AG04449 (cell line): ENCODE results near the gene HOXC9.

Source experiments
- CTCF ChIA-PET: fragments of 350-600 bp; formaldehyde crosslinking; extraction: SDS; loops from one replicate; lab custom pipeline; 2021; ENCODE audit warnings: antibody characterized with exemption; lab: Yijun Ruan, JAX
- POLR2A ChIA-PET: fragments of 400-600, 350-600 bp; formaldehyde crosslinking; extraction: SDS; loops from one replicate; lab custom pipeline; 2020; ENCODE audit warnings: antibody characterized with exemption, inconsistent platforms; lab: Yijun Ruan, JAX
- DNase-seq: peaks from one replicate; pipeline ENCODE4 v3.0.0-alpha.2; 2010; ENCODE audit warnings: low read depth, low spot score
- H3K4me3 ChIP-seq: 2 replicates; pipeline ENCODE4 v1.5.1; 2011; ENCODE audit warnings: low read depth, mild to moderate bottlenecking, control low read depth, low read length
- CTCF ChIP-seq: IDR thresholded peaks from one replicate; pipeline ENCODE4 v1.5.1; 2011; ENCODE audit warnings: mild to moderate bottlenecking, moderate library complexity, low read length, control low read depth, inconsistent platforms; ENCODE audit not compliant: insufficient read depth; ENCODE audit errors: missing control alignments

HOXC9 gene

GRCh38 chr12:54004841-54005530 lies 5.0 kb downstream of the HOXC9 start:
- H3K4me3 ChIP-seq: peak overlapping the region; percentile 96
- ChIA-PET CTCF (interaction anchor here (0.7 to 21.3 kb wide), 23 partner anchors 8 to 365 kb away, joined by 3 to 756 read pairs (median 5); partner anchors contain the start of genes HOXC10, HOXC5, HOXC6 and SMUG1), POLR2A (interaction anchor here (0.8 to 2.3 kb wide), 6 partner anchors 9 to 186 kb away, joined by 3 to 10 read pairs (median 4); no protein-coding TSS in a partner anchor)
- no peak for TF ChIP-seq CTCF
- DNase-seq: no peak

- POLR2A ChIA-PET: interaction anchor here (0.6 to 2.3 kb wide), 9 partner anchors 12 to 196 kb away, joined by 3 to 10 read pairs (median 4); partner anchors contain the start of gene HOXC5
- no peak for TF ChIP-seq CTCF
- CTCF ChIA-PET: interaction anchor here (0.6 to 21.3 kb wide), 22 partner anchors 8 to 365 kb away, joined by 3 to 756 read pairs (median 5); partner anchors contain the start of genes HOXC10, HOXC5, HOXC6 and SMUG1
- peak overlapping the region; percentile 96 for H3K4me3 ChIP-seq
- DNase-seq: no peak
Observed at GRCh38 chr12:54005531-54005852, 5.5 kb downstream of the HOXC9 start.

GRCh38 chr12:54005853-54006558 lies 6.0 kb downstream of the HOXC9 start:
- POLR2A ChIA-PET: interaction anchor here (0.6 to 3.2 kb wide), 11 partner anchors 11 to 195 kb away, joined by 3 to 23 read pairs (median 4); partner anchors contain the start of gene HOXC5
- DNase-seq: no peak
- peak; percentile 90 for TF ChIP-seq CTCF
- peak overlapping the region; percentile 96 for H3K4me3 ChIP-seq
- CTCF ChIA-PET: interaction anchor here (0.6 to 21.3 kb wide), 24 partner anchors 8 to 374 kb away, joined by 3 to 756 read pairs (median 5); partner anchors contain the start of genes HOXC10, HOXC5, HOXC6 and HOXC9

GRCh38 chr12:54006559-54007220 lies 6.7 kb downstream of the HOXC9 start:
- POLR2A ChIA-PET: interaction anchor here (0.5 to 3.2 kb wide), 9 partner anchors 10 to 193 kb away, joined by 3 to 53 read pairs (median 4); partner anchors contain the start of gene HOXC5
- no peak for DNase-seq
- CTCF ChIA-PET: interaction anchor here (0.8 to 21.3 kb wide), 15 partner anchors 9 to 373 kb away, joined by 3 to 756 read pairs (median 20); partner anchors contain the start of genes HOXC10, HOXC5, HOXC6 and HOXC9
- no peak for TF ChIP-seq CTCF
- peak overlapping the region; percentile 96 for H3K4me3 ChIP-seq

- TF ChIP-seq CTCF: no peak
- DNase-seq: no peak
- CTCF ChIA-PET: interaction anchor here (0.8 to 21.3 kb wide), 16 partner anchors 9 to 372 kb away, joined by 3 to 756 read pairs (median 12); partner anchors contain the start of genes HOXC10, HOXC5, HOXC6 and HOXC9
- peak overlapping the region; percentile 96 for H3K4me3 ChIP-seq
- POLR2A ChIA-PET: interaction anchor here (0.5 to 3.2 kb wide), 17 partner anchors 8 to 194 kb away, joined by 3 to 53 read pairs (median 3); partner anchors contain the start of genes HOXC5, HOXC6 and HOXC9
Observed at GRCh38 chr12:54007538-54008259, 7.7 kb downstream of the HOXC9 start.
